GOT3 (cell line): ENCODE data around the gene MYMK.

ENCODE experiments used
- DNase-seq: peaks from one replicate; lab custom pipeline; 2025; ENCODE audit warnings: mixed read lengths; lab: John Stamatoyannopoulos, UW

The MYMK gene

DNA sequence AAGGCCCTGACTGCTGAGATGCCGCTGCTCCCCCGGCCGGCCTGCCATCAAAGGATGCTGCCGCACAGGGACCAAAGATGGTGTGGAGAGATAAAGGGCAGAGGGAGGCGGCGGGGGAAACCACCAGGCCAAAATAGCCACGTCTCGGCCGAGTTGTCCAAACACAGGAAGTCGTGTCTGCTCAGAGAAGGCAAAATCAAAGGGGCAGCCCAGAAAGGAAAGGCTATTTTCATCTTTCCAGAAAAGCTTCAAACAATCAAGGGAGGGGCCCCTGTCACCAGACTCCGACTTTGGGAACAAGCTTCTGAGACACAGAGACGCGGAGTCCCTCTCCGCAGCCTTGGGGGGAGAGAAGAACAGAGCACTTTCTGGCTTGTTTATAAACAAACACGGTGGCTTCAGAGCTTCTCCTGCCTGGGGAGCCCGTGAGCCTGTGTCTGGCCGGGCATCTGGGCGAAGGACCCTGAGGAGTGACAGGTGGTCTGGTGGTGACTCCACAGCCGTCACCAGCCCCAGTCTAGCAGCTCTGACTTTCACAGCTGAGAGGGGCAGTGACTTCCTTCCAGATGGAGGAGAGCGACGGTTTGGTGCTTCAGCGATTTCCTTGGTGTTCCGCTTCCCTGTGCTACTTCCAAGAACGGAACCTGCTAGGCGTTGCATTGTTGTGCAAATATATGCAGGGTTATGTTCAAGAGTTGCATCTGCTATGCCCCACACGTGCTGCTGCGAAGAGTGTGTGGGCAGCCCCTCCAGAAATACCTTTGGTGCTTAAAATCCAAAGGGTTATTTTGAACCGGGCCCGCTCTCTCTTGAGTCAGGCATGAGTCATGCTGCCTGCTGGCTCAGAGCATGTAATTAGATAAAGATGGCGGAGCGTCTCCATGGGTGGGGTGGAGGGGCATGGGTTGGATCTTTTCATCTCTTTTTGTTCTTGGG is 33.7 kb upstream of the MYMK start:
- DNase-seq, result no peak

DNA sequence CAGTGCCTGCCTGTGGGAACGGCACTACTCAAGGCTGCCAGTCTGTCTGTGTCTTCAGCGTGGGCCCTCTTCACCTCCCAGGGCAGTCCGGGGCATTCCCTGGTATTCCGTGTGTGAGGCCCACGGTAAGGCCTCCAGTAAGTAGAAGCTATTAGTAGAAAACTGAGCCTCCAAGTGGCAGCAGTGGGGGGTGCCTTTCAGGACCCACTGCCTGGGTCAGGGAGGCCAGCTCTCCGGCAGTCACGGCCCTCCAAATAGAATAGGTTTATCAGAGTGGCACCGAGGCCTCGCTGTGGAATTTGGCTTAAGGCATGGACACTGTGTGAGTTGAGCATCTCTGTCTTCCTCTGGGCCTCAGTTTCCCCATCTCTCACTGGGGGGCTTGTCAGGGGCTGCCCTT is 32.8 kb upstream of the MYMK start:
- DNase-seq, result no peak

DNA sequence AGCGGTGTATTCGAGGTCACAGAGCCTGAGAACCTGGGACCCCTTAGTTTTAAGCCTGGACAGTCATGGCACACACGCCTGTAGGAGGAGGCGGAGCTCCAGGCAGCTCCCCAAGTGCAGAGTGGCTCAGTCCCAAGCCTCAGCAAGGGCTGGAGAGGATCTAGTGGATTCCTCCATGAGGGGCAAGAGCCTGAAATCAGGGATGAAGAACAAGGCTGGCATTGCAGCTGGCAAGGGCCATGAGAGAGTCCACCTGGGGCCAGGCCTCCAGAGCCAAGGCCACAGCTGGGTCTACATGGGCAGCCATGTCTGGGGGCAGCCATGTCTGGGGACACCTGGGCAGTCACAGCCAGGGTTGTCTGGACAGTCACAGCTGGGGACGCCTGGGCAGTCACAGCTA is 31.6 kb upstream of the MYMK start:
- DNase-seq, result no peak

DNA sequence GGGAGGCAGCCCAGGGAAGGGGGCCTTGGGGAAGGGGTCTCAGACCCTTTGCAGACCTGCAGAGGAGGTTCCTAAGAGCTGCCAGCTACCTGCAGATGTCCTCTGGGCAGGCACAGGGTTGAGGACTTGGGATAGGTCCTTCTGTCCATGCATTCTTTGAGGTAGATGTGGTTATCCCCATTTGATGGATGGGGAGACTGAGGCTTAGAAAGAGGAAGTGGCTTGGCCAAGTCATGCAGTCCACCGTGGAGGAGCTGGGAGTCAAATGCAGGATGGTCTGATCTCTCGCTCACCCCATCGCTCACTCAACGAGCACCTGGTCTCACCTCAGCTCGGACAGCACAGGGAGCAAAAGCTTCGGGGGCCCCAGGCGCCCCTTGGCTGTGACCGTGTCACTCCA is 30.0 kb upstream of the MYMK start:
- DNase-seq, result no peak

DNA sequence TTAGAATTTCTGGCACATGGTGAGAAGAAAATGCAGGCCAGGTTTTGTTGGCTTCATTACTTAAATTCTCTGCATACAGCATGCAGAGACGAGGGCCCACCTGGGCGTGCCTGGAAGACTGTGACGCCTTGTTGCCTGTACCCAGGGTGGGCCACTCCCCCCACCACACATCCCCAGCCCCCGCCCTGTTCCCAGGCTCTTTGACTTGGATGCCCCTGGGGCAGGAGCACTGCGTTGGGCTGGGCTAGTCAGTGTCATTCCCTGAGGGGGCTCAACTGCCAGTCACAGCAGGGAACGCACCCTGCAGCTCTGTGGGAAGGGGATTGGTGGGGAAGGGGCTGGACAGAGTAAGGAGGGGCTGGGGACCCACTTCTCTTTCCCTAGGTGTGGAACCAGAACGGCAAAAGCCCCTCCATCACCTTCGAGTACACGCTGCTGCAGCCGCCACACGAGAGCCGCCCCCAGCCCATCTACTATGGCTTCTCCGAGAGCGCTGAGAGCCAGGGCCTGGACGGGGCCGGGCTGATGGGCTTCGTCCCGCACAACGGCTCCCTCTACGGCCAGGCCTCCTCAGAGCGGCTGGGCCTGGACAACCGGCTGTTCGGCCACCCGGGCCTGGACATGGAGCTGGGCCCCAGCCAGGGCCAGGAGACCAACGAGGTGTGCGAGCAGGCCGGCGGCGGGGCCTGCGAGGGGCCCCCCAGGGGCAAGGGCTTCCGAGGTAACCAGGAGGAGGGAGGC is 29.4 kb upstream of the MYMK start:
- DNase-seq, result no peak

DNA sequence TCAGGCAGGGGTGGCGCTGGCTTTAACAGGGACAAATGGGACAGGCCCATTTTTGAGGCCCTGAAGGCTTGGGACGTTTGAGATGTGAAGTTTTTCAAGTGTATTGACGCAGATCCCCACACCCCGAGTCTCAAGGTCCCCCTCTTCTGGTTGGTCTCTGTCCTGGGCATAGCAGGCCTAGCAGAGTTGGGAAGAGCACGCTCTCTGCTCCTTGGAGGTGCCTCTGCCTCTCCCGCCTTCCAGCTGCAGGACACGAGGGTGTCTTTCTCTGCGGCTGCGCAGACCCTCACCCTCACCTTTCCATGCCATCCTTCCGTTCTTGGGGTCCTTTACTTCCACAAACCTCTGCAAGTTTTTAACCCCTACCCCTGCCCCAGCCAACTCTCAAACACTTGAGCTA is 28.4 kb upstream of the MYMK start:
- DNase-seq, result no peak

DNA sequence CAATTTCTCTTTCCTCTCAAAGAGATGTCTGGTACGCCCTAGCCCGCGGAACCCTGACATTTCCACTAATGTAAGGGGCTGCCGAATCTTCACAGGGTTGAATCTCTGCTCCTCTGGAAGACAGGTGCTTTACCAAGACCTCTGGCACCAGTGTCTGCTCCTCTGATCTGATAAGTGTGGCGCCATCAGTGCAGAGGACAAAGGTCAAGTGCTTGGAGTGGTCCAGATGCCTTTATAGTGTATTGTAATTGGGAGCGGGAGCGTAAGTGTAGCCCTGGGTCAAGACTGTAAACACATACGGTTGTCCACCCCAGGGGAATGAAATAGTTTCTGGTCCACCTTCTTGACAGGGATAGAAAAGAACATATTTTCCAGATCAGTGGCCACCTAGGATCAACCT is 27.5 kb upstream of the MYMK start:
- no peak for DNase-seq

DNA sequence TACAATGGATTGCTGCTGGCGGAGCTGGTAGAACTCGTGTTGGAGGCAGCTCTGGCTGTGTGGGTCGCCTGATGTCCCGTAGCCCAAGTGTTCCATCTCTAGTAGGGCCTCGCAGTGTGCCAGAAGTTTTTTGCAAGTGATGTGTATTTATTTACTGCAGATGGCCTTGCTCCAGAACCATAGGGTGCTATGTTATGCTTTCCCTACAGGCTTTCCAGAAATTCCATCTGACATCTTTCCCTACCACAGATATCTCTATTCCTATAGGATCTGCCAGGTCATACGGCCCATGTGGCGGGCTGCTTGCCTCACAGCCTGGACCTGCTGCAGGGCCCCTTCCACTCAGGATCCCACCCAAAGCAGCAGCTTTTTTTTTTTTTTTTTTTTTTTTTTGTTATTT is 26.7 kb upstream of the MYMK start:
- no peak for DNase-seq

DNA sequence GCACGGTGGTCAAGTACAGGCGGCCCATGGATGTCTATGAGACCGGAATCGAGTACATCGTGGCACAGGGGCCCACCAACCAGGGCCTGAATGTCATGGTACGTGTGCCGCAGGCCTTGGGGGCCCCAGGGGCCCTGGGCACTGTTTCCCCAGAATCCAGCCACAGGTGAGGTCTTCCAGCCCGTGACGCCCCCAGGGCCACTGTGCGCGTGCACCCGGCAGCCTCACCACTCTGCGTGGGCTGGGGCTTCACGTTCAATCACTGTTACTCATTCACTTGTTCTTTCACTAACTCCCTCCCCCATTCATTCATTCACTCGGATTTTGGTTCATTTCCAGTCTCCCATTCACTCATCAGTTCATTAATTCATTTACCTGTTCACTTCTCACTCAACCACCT is 22.4 kb upstream of the MYMK start:
- no peak for DNase-seq

DNA sequence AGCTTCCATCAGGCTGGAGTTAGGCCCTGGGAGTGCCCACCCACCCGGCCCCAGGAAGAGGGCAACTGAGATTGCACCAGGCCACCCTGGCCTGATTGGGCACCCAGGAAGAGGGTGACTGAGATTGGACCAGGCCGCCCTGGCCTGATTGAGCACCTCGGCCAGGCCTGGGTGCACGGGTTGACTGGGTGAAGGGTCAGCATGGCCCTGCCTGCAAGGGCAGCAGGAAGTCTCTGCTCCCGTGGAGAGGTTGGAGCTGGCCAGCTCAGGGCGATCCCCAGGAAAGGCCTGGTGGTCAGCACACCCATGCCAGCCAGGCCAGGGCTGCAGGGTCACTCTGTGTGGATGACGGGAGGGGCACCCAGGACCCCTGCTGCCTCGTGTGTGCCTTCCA is 21.5 kb upstream of the MYMK start:
- no peak for DNase-seq

DNA sequence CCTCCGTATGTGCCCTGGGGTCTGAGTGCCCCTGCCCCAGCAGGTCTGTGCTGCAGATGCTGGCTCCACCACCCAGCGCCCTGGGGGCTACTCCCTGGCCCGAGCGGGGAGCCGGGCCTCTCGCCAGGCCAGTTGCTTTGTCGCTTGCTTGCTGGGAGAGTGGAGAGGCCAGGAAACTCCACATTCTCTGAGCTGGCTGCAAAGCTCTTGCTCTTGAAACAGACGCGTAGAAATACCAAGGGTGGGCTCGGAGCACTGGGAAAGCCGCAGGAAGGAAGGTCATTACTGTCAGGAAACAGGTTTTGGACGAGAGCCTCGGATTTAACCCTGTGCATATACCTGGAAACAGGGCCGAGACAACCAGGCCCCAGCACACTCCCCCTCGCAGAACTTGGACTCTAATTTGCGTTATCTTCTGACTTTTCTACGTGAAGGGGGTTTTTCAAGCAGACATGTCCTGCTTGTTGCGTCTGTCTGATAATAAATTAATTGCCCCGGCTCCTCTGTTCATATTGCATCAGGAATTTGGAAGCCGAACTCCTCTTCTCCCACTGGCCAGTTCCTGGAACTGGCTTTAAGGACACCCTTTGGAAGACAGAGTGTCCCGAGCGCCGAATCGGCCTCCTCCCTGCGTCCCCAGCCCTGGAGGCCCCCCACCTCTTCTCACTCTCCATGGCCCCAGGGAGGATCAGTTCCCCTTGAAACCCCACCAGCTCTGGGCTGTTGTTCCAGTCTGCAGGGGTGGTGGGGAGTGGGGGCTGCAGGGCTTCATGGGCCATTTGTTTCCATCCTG is 20.9 kb upstream of the MYMK start:
- no peak for DNase-seq

DNA sequence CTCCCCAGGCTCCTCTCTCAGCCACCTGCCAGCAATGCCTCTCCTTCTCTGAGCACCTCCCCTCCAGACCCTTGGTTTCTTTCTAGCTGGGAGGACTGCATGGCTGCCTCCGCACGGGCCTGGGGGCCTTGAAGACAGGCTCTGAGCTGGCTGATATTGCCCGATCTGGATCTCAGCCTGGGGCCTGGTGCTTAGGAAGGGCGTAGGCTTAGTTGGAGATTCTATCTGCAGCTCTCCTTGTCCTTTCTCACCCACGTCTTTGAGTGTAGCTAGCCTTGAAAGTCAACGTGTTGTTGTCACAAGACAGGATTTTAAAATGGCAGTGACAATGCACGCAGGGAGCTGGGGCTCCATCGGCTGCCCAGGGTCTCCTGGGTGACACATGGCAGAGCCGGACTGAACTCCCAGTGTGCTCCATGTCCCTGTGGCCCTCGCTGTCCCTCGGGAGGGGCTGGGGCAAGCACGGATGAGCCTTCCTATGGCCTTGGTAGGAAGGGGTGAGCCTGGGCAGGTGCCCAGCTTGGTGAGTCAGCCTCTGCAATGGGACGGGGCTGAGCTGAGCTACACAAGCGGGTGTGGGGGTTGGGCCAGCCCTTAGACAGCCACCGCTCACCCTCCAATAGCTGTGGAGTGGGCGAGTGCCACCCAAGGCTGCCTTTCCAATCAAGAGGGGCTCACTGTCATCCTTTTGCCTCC is 19.2 kb upstream of the MYMK start:
- DNase-seq, result no peak

DNA sequence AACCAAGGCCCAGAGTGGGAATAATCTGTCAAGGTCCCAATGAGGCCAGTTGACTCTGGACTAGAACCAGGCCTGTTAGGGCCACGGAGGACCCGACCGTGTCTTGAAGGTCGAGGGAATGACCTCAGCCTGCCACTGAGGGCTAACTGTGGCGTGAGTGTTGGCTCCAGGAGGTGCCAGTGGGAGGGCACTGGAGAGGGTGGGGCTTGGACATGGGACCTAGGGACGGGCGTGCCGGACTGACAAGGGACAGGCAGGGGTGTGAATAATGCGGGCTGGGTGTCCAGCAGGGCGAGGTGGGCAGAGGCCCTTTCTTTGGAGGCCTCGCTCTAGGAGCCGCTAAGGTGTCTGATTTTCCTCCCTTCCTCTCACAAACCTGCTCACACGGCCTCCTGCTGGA is 17.2 kb upstream of the MYMK start:
- no peak for DNase-seq

DNA sequence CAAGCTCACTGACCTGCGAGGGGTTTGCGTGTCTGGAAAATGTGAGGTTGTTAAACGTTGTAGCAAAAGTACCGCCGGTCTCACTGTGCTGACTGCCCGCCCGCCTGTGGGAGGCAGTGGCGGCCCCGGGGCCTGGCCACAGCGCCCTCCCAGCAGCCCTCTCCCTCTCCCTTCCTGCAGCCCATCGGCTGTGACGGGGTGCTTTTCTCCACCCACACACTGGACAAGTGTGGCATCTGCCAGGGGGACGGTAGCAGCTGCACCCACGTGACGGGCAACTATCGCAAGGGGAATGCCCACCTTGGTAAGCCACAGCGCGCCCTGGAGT is 15.9 kb upstream of the MYMK start:
- no peak for DNase-seq

DNA sequence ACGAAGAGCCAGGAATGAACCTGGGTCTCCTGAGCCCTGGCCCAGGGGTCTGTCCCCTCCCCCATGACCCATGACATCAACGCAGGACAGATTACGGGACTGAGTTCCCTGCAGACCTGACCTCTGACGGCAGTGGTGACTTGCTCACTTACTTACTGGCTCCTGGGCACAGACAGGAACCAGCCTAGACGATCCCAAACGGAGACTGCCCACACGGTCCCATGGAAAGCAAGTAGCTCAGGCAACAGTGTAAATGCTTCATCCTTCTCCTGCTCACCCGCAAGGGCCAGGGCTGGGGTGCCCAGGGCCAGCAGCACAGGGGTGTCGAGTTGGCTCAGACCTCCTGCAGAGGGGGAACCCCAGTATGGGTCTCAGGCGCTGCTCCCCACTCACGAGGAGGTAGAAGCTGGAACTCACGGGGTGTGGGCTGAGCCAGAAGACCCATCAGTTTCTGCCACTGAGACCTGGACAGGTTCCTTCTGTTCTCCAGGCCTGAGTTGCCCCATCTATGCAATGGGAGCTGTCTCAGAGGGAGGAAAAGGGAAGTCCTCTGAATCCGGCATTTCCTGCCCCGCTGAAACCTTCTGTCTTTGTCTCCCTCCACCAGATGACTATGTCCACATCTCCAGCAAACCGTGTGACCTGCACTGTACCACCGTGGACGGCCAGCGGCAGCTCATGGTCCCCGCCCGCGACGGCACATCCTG is 15.4 kb upstream of the MYMK start:
- DNase-seq, result no peak

DNA sequence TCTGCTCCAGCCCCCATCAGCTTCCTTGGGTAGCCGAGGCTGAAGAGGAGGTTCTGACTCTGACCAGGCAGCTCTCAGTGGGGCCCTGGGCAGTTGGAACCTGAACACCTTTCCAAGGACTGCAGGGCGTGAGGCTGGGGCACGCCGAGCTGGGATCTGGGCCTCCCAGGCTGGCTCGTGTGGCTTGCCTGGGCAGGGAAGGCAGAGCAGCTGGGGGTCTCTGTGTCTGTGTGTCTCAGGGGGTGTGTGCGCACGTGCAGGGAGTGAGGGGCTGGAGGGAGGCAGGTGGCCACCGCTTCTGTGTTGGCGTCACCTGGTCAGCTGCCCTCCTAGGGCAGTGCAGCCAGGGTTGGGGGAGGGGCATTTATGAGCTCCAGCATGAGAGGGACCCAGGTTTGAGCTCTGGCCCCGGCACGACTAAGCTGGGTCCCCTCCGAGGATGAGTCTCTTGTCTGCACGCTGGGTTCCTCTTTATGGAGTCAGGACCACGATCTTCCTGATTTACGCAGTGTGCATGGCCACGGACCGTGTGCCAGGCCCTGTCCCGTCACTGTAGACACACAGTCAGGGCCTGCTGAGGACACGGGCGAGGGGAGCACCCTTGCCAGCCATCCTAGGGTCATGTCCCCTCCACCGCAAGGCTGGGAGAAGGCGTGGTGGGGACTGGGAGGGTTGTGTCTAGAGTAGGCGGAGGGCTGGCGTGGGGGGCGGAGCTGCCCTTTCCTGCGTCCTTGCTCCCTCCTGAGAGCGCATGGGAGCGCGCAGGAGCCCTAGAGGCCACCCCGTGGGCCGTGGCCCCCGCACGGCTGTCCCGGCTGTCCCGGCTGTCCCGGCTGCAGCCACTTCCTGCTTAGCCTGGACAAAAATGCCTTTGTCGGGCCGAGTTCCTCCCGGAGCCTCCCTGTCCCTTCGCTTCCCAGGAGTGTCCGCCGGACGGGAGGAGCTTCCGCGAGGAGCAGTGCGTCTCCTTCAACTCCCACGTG is 14.4 kb upstream of the MYMK start:
- no peak for DNase-seq

DNA sequence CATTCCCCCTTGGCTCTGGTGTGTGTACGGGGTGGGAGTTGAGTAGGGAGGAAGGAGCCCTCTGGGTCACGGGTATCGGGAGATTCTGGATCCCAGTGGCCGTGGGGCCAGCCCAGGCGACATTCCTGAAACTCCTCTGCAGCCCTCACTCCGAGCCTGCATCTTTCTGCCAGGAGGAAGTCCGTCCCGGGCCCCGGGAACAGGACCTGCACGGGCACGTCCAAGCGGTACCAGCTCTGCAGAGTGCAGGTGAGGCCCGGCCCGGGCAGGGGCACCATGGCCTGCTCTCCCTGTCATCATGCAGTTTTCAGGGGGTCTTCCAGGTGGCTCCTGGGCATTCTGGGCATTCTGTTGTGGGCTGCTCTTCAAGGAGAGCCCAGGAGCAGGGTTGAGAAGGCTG is 13.4 kb upstream of the MYMK start:
- no peak for DNase-seq

DNA sequence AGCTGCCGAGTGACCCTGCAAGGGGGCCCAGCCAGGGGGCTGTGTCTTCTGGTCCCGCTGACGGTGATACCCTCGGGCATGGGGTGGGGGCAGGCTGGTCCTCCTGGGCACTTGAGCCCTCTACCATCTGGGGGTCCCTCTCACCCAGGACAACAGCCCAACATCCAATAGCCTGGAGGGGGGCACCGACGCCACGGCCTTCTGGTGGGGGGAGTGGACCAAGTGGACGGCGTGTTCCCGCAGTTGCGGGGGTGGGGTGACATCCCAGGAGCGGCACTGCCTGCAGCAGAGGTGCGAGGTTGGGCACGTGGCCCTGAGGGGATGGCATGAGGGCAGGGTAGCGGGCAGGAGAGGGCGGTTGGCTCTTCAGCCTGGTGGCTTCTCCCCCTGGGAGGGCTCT is 12.5 kb upstream of the MYMK start:
- no peak for DNase-seq

DNA sequence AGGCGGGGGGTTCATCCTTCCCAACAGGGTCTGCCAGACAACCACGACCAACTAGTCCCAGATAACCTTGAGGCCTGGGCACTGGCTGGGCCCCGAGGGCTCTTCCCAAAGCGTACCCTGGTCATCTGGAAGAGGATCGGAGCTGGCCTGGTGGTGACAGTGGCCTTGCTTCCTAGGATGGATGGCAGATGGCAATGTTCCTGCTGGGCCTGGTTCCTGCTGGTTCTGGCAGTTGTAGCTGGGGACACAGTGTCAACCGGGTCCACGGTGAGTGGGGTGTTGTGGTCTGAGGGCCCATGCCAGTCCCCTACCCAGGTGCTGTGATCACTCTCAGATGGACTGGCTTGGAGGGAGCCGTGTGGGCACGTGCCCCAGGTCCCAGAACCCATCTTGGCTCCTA is 11.8 kb upstream of the MYMK start:
- no peak for DNase-seq

DNA sequence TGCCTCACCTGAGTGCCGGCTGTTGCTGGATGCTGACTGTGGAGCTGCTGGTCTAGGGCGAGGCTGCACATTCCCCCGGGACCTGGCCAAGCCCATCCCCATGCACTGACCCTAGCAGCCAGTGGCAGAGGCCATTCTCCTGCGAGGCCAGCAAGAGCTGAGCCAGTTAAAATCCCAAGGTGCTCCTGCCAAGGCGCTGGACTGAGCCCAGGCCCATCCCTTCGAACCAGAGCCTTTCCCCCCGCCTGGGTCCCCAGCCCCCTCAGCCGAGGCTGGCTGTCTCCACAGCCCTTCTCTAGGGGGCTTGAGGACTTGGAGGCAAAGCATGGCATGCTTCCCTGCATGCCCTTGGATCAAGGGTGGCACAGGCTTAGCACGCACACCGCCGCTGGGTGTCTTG is 11.3 kb upstream of the MYMK start:
- DNase-seq, result no peak
